ENCODE results near the gene HIGD1C. TPM values are rescaled to one million over a fixed set of nuclear protein-coding genes. Genes with fewer than 3 reads are reported as not detected.

Gene HIGD1C
- total RNA-seq, 1 experiment from 2014 or later: not detected

DNA sequence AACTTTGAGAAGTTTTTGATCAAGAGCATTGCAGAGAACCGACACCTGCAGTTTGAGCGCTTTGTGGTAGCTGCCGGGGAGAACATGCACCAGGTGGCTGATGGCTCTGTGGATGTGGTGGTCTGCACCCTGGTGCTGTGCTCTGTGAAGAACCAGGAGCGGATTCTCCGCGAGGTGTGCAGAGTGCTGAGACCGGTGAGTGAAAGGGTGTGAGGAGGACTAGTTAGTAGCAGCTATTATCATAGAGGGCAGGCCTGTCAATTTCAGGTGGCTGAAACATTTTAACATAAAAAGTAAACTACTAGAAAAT lies 27.0 kb upstream of the HIGD1C start:
- no peak for TF ChIP-seq NR1H2 (CRISPR knock-in tag; IDR thresholded peaks at IDR 0.05)
- TF ChIP-seq SP1 (CRISPR knock-in tag; conservative IDR thresholded peaks at IDR 0.05): no peak
- TF ChIP-seq, protein P1, sequence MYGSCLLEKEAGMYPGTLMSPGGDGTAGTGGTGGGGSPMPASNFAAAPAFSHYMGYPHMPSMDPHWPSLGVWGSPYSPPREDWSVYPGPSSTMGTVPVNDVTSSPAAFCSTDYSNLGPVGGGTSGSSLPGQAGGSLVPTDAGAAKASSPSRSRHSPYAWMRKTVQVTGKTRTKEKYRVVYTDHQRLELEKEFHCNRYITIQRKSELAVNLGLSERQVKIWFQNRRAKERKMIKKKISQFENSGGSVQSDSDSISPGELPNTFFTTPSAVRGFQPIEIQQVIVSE (CRISPR knock-in tag; IDR thresholded peaks at IDR 0.05; ENCODE audit: borderline replicate concordance): no peak
- TF ChIP-seq, protein P2, sequence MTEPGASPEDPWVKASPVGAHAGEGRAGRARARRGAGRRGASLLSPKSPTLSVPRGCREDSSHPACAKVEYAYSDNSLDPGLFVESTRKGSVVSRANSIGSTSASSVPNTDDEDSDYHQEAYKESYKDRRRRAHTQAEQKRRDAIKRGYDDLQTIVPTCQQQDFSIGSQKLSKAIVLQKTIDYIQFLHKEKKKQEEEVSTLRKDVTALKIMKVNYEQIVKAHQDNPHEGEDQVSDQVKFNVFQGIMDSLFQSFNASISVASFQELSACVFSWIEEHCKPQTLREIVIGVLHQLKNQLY (CRISPR knock-in tag; IDR thresholded peaks at IDR 0.05): no peak
- TF ChIP-seq, protein P3, sequence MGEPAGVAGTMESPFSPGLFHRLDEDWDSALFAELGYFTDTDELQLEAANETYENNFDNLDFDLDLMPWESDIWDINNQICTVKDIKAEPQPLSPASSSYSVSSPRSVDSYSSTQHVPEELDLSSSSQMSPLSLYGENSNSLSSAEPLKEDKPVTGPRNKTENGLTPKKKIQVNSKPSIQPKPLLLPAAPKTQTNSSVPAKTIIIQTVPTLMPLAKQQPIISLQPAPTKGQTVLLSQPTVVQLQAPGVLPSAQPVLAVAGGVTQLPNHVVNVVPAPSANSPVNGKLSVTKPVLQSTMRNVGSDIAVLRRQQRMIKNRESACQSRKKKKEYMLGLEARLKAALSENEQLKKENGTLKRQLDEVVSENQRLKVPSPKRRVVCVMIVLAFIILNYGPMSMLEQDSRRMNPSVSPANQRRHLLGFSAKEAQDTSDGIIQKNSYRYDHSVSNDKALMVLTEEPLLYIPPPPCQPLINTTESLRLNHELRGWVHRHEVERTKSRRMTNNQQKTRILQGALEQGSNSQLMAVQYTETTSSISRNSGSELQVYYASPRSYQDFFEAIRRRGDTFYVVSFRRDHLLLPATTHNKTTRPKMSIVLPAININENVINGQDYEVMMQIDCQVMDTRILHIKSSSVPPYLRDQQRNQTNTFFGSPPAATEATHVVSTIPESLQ (CRISPR knock-in tag; IDR thresholded peaks at IDR 0.05): no peak
- TF ChIP-seq MYBL2 (CRISPR knock-in tag; IDR thresholded peaks at IDR 0.05): no peak
- TF ChIP-seq RORB (CRISPR knock-in tag; IDR thresholded peaks at IDR 0.05): no peak
- POLR2A ChIA-PET: interaction anchor here (0.6 to 0.9 kb wide), 2 partner anchors 11 to 100 kb away, joined by 3 to 4 read pairs; no protein-coding TSS in a partner anchor
- no peaks in the 10 kb centered on the region for H3K27me3 Mint-ChIP-seq (ENCODE audit: low read depth)
- H3K9me3 Mint-ChIP-seq: peaks cover 3% of the 10 kb centered on the region; the same call in 1 of the 2 replicates
- ATAC-seq (peak; percentile 31), DNase-seq (ENCODE audit: low spot score) (peak; percentile 28)
- CTCF ChIA-PET: interaction anchor here (1.0 to 1.3 kb wide), 5 partner anchors 11 to 160 kb away, joined by 4 to 8 read pairs (median 5); no protein-coding TSS in a partner anchor
- H3K4me3 Mint-ChIP-seq: peak overlapping the region; percentile 85
- peak overlapping the region; percentile 66 for H3K27ac Mint-ChIP-seq
- peaks cover 75% of the 10 kb centered on the region for H3K4me1 Mint-ChIP-seq
- peaks cover 3% of the 10 kb centered on the region; the same call in 1 of the 2 replicates for H3K36me3 Mint-ChIP-seq

DNA sequence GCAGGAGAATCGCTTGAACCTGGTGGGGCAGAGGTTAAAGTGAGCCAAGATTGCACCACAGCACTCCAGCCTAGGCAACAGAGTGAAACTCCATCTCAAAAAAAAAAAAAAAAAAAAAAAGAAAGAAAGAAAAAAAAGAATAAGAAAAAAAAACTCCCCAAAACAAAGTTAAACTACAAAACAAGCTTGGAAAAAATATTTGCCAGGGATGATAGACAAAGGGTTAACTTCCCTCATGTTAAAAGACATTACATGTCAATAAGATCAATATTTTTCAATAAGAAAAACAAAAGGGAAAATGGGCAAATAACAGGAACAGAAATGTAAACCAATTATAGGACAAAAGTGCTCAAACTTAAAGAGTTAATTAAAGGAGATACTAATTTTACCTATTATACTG lies 26.4 kb upstream of the HIGD1C start:
- Mint-ChIP-seq H3K4me3 (peak overlapping the region; percentile 85), H3K9me3 (peaks cover under 1% of the 10 kb centered on the region; the same call in 1 of the 2 replicates), H3K4me1 (peaks cover 75% of the 10 kb centered on the region), H3K27ac (no peak overlapping the region), H3K27me3 (ENCODE audit: low read depth) (no peaks in the 10 kb centered on the region), H3K36me3 (peaks cover 5% of the 10 kb centered on the region; the same call in 1 of the 2 replicates)
- ATAC-seq (no peak), DNase-seq (ENCODE audit: low spot score) (no peak)
- ChIA-PET CTCF (no interaction called here), POLR2A (no interaction called here)
- TF ChIP-seq, protein P4, sequence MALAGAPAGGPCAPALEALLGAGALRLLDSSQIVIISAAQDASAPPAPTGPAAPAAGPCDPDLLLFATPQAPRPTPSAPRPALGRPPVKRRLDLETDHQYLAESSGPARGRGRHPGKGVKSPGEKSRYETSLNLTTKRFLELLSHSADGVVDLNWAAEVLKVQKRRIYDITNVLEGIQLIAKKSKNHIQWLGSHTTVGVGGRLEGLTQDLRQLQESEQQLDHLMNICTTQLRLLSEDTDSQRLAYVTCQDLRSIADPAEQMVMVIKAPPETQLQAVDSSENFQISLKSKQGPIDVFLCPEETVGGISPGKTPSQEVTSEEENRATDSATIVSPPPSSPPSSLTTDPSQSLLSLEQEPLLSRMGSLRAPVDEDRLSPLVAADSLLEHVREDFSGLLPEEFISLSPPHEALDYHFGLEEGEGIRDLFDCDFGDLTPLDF (CRISPR knock-in tag; IDR thresholded peaks at IDR 0.05): no peak
- TF ChIP-seq IRF2 (CRISPR knock-in tag; IDR thresholded peaks at IDR 0.05; ENCODE audit: borderline replicate concordance, low read depth) (no peak), ZNF121 (CRISPR knock-in tag; IDR thresholded peaks at IDR 0.05) (no peak), FOXK1 (CRISPR knock-in tag; IDR thresholded peaks at IDR 0.05) (no peak), NR3C1 (CRISPR knock-in tag; conservative IDR thresholded peaks at IDR 0.05; ENCODE audit: low read depth) (no peak), RELA (CRISPR knock-in tag; IDR thresholded peaks at IDR 0.05; ENCODE audit: borderline replicate concordance) (no peak), FOXJ3 (CRISPR knock-in tag; IDR thresholded peaks at IDR 0.05; ENCODE audit: borderline replicate concordance) (no peak), SMAD4 (CRISPR knock-in tag; IDR thresholded peaks at IDR 0.05) (no peak), NR2C2 (CRISPR knock-in tag; IDR thresholded peaks at IDR 0.05) (no peak), ZNF232 (CRISPR knock-in tag; IDR thresholded peaks at IDR 0.05) (no peak)
- TF ChIP-seq, protein P5, sequence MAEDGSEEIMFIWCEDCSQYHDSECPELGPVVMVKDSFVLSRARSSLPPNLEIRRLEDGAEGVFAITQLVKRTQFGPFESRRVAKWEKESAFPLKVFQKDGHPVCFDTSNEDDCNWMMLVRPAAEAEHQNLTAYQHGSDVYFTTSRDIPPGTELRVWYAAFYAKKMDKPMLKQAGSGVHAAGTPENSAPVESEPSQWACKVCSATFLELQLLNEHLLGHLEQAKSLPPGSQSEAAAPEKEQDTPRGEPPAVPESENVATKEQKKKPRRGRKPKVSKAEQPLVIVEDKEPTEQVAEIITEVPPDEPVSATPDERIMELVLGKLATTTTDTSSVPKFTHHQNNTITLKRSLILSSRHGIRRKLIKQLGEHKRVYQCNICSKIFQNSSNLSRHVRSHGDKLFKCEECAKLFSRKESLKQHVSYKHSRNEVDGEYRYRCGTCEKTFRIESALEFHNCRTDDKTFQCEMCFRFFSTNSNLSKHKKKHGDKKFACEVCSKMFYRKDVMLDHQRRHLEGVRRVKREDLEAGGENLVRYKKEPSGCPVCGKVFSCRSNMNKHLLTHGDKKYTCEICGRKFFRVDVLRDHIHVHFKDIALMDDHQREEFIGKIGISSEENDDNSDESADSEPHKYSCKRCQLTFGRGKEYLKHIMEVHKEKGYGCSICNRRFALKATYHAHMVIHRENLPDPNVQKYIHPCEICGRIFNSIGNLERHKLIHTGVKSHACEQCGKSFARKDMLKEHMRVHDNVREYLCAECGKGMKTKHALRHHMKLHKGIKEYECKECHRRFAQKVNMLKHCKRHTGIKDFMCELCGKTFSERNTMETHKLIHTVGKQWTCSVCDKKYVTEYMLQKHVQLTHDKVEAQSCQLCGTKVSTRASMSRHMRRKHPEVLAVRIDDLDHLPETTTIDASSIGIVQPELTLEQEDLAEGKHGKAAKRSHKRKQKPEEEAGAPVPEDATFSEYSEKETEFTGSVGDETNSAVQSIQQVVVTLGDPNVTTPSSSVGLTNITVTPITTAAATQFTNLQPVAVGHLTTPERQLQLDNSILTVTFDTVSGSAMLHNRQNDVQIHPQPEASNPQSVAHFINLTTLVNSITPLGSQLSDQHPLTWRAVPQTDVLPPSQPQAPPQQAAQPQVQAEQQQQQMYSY (CRISPR knock-in tag; IDR thresholded peaks at IDR 0.05): no peak
- TF ChIP-seq, protein P6, sequence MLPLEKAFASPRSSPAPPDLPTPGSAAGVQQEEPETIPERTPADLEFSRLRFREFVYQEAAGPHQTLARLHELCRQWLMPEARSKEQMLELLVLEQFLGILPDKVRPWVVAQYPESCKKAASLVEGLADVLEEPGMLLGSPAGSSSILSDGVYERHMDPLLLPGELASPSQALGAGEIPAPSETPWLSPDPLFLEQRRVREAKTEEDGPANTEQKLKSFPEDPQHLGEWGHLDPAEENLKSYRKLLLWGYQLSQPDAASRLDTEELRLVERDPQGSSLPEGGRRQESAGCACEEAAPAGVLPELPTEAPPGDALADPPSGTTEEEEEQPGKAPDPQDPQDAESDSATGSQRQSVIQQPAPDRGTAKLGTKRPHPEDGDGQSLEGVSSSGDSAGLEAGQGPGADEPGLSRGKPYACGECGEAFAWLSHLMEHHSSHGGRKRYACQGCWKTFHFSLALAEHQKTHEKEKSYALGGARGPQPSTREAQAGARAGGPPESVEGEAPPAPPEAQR (CRISPR knock-in tag; IDR thresholded peaks at IDR 0.05): no peak
- TF ChIP-seq, protein P7, sequence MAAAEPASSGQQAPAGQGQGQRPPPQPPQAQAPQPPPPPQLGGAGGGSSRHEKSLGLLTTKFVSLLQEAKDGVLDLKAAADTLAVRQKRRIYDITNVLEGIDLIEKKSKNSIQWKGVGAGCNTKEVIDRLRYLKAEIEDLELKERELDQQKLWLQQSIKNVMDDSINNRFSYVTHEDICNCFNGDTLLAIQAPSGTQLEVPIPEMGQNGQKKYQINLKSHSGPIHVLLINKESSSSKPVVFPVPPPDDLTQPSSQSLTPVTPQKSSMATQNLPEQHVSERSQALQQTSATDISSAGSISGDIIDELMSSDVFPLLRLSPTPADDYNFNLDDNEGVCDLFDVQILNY (CRISPR knock-in tag; IDR thresholded peaks at IDR 0.05): no peak
- TF ChIP-seq, protein P8, sequence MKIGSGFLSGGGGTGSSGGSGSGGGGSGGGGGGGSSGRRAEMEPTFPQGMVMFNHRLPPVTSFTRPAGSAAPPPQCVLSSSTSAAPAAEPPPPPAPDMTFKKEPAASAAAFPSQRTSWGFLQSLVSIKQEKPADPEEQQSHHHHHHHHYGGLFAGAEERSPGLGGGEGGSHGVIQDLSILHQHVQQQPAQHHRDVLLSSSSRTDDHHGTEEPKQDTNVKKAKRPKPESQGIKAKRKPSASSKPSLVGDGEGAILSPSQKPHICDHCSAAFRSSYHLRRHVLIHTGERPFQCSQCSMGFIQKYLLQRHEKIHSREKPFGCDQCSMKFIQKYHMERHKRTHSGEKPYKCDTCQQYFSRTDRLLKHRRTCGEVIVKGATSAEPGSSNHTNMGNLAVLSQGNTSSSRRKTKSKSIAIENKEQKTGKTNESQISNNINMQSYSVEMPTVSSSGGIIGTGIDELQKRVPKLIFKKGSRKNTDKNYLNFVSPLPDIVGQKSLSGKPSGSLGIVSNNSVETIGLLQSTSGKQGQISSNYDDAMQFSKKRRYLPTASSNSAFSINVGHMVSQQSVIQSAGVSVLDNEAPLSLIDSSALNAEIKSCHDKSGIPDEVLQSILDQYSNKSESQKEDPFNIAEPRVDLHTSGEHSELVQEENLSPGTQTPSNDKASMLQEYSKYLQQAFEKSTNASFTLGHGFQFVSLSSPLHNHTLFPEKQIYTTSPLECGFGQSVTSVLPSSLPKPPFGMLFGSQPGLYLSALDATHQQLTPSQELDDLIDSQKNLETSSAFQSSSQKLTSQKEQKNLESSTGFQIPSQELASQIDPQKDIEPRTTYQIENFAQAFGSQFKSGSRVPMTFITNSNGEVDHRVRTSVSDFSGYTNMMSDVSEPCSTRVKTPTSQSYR (CRISPR knock-in tag; IDR thresholded peaks at IDR 0.05): no peak

All from WTC11 (cell line).